HG02981 (cell line): ENCODE data around the gene PDSS2.

ENCODE experiments used
- ATAC-seq: cut with Tn5 transposase; IDR thresholded peaks from one replicate; pipeline ENCODE4 v1.9.1; 2021; ENCODE audit warnings: mild to moderate bottlenecking, moderate library complexity; ENCODE audit not compliant: unreplicated experiment

PDSS2 gene

GRCh38 chr6:107103082-107103481, 356.3 kb downstream of the PDSS2 start:
- ATAC-seq: no peak
